ENCODE results near the gene HPCA. TPM values are rescaled to one million over a fixed set of nuclear protein-coding genes. Genes with fewer than 3 reads are reported as not detected.

HPCA gene
- total and polyA plus RNA-seq, 2 of the 8 experiments (the other 6 are each of a cell fraction or from before 2014, with no cell fraction given) = 0.70 to 1.4 TPM

- CTCF ChIA-PET (ENCODE audit: partially characterized antibody) = interaction anchor here (19.0 kb wide), 1 partner anchor 9 kb away, joined by 382 read pairs; the partner anchor contains the start of gene HPCA
- TF ChIP-seq MAX (IDR thresholded peaks at IDR 0.05) (no peak), POU5F1 (IDR thresholded peaks at IDR 0.05; ENCODE audit: low read depth, low read length) (no peak), CTBP2 (IDR thresholded peaks at IDR 0.05; ENCODE audit: borderline replicate concordance, insufficient read depth, insufficient read length, low read length) (no peak), CHD1 (IDR thresholded peaks at IDR 0.05; ENCODE audit: low read depth, low read length) (no peak), SIX5 (IDR thresholded peaks at IDR 0.05; ENCODE audit: low read depth, low read length) (no peak), RXRA (IDR thresholded peaks at IDR 0.05; ENCODE audit: insufficient read depth, low read depth, low read length) (no peak), BRCA1 (IDR thresholded peaks at IDR 0.05; ENCODE audit: low read depth, low read length) (no peak), E2F6 (IDR thresholded peaks at IDR 0.05) (no peak), RNF2 (IDR thresholded peaks at IDR 0.05; ENCODE audit: borderline replicate concordance, low read depth, low read length, missing control alignments, poor library complexity, severe bottlenecking) (no peak), HDAC6 (IDR thresholded peaks at IDR 0.05; ENCODE audit: low read depth, low read length) (no peak), YY1 (IDR thresholded peaks at IDR 0.05; ENCODE audit: low read depth, low read length) (no peak)
- TF ChIP-seq, protein P1, sequence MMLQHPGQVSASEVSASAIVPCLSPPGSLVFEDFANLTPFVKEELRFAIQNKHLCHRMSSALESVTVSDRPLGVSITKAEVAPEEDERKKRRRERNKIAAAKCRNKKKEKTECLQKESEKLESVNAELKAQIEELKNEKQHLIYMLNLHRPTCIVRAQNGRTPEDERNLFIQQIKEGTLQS (IDR thresholded peaks at IDR 0.05; ENCODE audit: insufficient read depth, low read depth, low read length) = no peak
Observed at GRCh38 chr1:32884032-32884372, 2.3 kb upstream of the HPCA start.

More at GRCh38 chr1:32884032-32884372, 2.3 kb upstream of the HPCA start:
- Histone ChIP-seq H2BK5ac (ENCODE audit: low read depth, low read length) (no peak overlapping the region), H3K27me3 (replicated peaks in 1 of 4; ENCODE audit: control insufficient read depth in 3 of 4, extremely low read depth in 1 of 4, insufficient read depth in 3 of 4, low read length in 3 of 4) (peaks cover 3 to 31% (median 16%) of the 10 kb centered on the region in 4 experiments; a peak in 6 of 7 replicates), H3K18ac (ENCODE audit: extremely low read depth, low read length) (no peak overlapping the region), H4K5ac (ENCODE audit: insufficient read length, low read depth, low read length) (no peak overlapping the region), H3K79me2 (ENCODE audit: control insufficient read depth in 1 of 2, insufficient read depth in 2 of 2, low read length in 2 of 2) (no peaks in the 10 kb centered on the region), H3K9me3 (ENCODE audit: insufficient read depth in 2 of 2, low read depth in 1 of 2, low read length in 1 of 2) (no peaks in the 10 kb centered on the region), H3K9ac (replicated peaks in 1 of 4; ENCODE audit: extremely low read depth in 1 of 4, low read depth in 3 of 4, low read length in 3 of 4) (no peak overlapping the region), H2BK15ac (ENCODE audit: low read length) (0 out of 2 replicates have a peak overlapping the region, but pooled peaks have one; percentile 72), H3K23ac (ENCODE audit: insufficient read length) (no peak overlapping the region), H4K20me1 (replicated peaks in 1 of 2; ENCODE audit: control insufficient read depth in 1 of 2, insufficient read depth in 2 of 2, low read length in 2 of 2) (peaks cover 0 to 15% of the 10 kb centered on the region in 2 experiments), H3K27ac (ENCODE audit: low read depth, low read length) (no peak overlapping the region), H2BK12ac (ENCODE audit: low read depth, low read length) (no peak overlapping the region), H3K23me2 (ENCODE audit: low read depth, low read length) (peaks cover 5% of the 10 kb centered on the region; the same call in 1 of the 2 replicates), H2AFZ (ENCODE audit: low read length) (no peak overlapping the region), H3K36me3 (ENCODE audit: control insufficient read depth in 2 of 4, insufficient read depth in 4 of 4, low read length in 3 of 4) (no peaks in the 10 kb centered on the region), H2BK120ac (replicated peaks; ENCODE audit: low read depth, low read length) (no peak overlapping the region), H4K8ac (ENCODE audit: extremely low read depth, insufficient read depth, low read length) (peak overlapping the region; percentile 11; the same call in 1 of the 2 replicates), H3K4ac (replicated peaks; ENCODE audit: insufficient read length, low read depth, low read length) (no peak overlapping the region), H3K4me1 (replicated peaks in 1 of 4; ENCODE audit: control insufficient read depth in 3 of 4, insufficient read depth in 4 of 4, low read length in 3 of 4) (peaks cover 0 to 14% (median 5%) of the 10 kb centered on the region in 4 experiments; a peak in 4 of 7 replicates), H3K4me3 (ENCODE audit: extremely low read depth in 1 of 4, insufficient read depth in 2 of 4, low read depth in 3 of 4, low read length in 4 of 4) (no peak overlapping the region), H3K4me2 (ENCODE audit: insufficient read depth in 1 of 2, low read depth in 2 of 2, low read length in 2 of 2) (no peak overlapping the region), H3K79me1 (ENCODE audit: low read depth, low read length) (no peaks in the 10 kb centered on the region), H3K14ac (ENCODE audit: insufficient read length) (no peak overlapping the region), H4K91ac (replicated peaks; ENCODE audit: insufficient read length, low read length) (no peak overlapping the region), H2AK5ac (ENCODE audit: low read depth, low read length) (no peak overlapping the region), H3K56ac (replicated peaks; ENCODE audit: insufficient read length, low read depth, low read length) (no peak overlapping the region), H2BK20ac (ENCODE audit: low read length) (0 out of 2 replicates have a peak overlapping the region, but pooled peaks have one; percentile 10)
- 71% methylated on average over 4 of the region's 4 CpGs; no CpG with 5 or more reads in 1 of the 2 experiments for WGBS, 2 experiments (ENCODE audit: extremely low coverage in 1 of 2, insufficient coverage in 1 of 2, insufficient read length in 1 of 2, insufficient replicate concordance in 2 of 2, low coverage in 1 of 2, low lambda C conversion rate in 2 of 2, missing lambda C conversion rate in 1 of 2)
- DNase-seq (ENCODE audit: low read depth in 1 of 2, low spot score in 2 of 2) (no peak), FAIRE-seq (no peak)
- POLR2A ChIA-PET (ENCODE audit: partially characterized antibody) = interaction anchor here (1.8 kb wide), 1 partner anchor 12 kb away, joined by 5 read pairs; no protein-coding TSS in a partner anchor
